ENCODE data around the gene LRRC23.

LRRC23 gene

GRCh38 chr12:6927379-6928021 is 22.9 kb downstream of the LRRC23 start, which contains the start of gene ATN1:
TSS of gene ATN1 (plus strand) at chr12:6927959. CDS start at chr12:6934002, 6,043 bp downstream.
- DNase-seq: peak in 2 of 4 experiments; percentile 22 to 46

GRCh38 chr12:6928022-6928702 is 23.5 kb downstream of the LRRC23 start:
- DNase-seq: no peak

- DNase-seq: no peak
Measured at GRCh38 chr12:6928703-6929407, 24.2 kb downstream of the LRRC23 start.

- DNase-seq: no peak
Measured at GRCh38 chr12:6929466-6930452, 25.1 kb downstream of the LRRC23 start.

GRCh38 chr12:6932766-6933165 is 28.1 kb downstream of the LRRC23 start:
- DNase-seq: no peak

GRCh38 chr12:6934110-6934509 is 29.5 kb downstream of the LRRC23 start:
- DNase-seq: no peak

GRCh38 chr12:6935371-6936193 is 31.0 kb downstream of the LRRC23 start:
- DNase-seq: no peak

GRCh38 chr12:6936194-6936635 is 31.6 kb downstream of the LRRC23 start:
- no peak for DNase-seq

GRCh38 chr12:6936636-6937480 is 32.2 kb downstream of the LRRC23 start:
- peak in 2 of 4 experiments; percentile 32 to 49 for DNase-seq

GRCh38 chr12:6937481-6938352 is 33.1 kb downstream of the LRRC23 start:
- DNase-seq: peak; percentile 80 to 88 (median 84)

- DNase-seq: no peak
Measured at GRCh38 chr12:6938353-6939190, 34.0 kb downstream of the LRRC23 start.

GRCh38 chr12:6939191-6939540 is 34.5 kb downstream of the LRRC23 start:
- DNase-seq: no peak

GRCh38 chr12:6941267-6941666 is 36.6 kb downstream of the LRRC23 start:
- DNase-seq: no peak

GRCh38 chr12:6941782-6942181 is 37.2 kb downstream of the LRRC23 start:
- no peak for DNase-seq

- DNase-seq: no peak
Measured at GRCh38 chr12:6942331-6942665, 37.7 kb downstream of the LRRC23 start.

GRCh38 chr12:6943389-6943721 is 38.7 kb downstream of the LRRC23 start:
- DNase-seq: peak in 2 of 4 experiments; percentile 57 to 65

GRCh38 chr12:6943722-6944380 is 39.2 kb downstream of the LRRC23 start, which contains the start of the genes C12orf57 and RNU7-1:
TSS of gene C12orf57 (plus strand) at chr12:6944022. CDS start at chr12:6944122, 100 bp downstream.
TSS of gene RNU7-1 (plus strand) at chr12:6943816.
- peak; percentile 48 to 83 (median 70) for DNase-seq
